Activated gamma-delta T cell treated with Interleukin-2 at 50 U/mL for 16 hours (primary cell): ENCODE results near the gene MARCHF2.
"Not testable (repeated sequence)": the region's sequence is repeated elsewhere in the genome, so short reads cannot be mapped to it uniquely, and the experiment has no call there.

Experiments
- DNase-seq: peaks from one replicate; pipeline ENCODE4 v3.0.0-alpha.2; 2020

MARCHF2 gene

GRCh38 chr19:8413629-8413995 lies 507 bp downstream of the MARCHF2 start:
- DNase-seq = no peak

- no peak for DNase-seq
Observed at GRCh38 chr19:8416796-8417195, 3.7 kb downstream of the MARCHF2 start.

- DNase-seq = no peak
Observed at GRCh38 chr19:8421484-8422461, 8.7 kb downstream of the MARCHF2 start.

GRCh38 chr19:8423817-8424223 lies 10.7 kb downstream of the MARCHF2 start:
- DNase-seq = no peak

GRCh38 chr19:8425331-8425730 lies 12.2 kb downstream of the MARCHF2 start:
- DNase-seq = not testable (repeated sequence)

GRCh38 chr19:8426283-8426682 lies 13.2 kb downstream of the MARCHF2 start:
- no peak for DNase-seq

- no peak for DNase-seq
Observed at GRCh38 chr19:8429044-8429443, 15.9 kb downstream of the MARCHF2 start.

- DNase-seq = no peak
Observed at GRCh38 chr19:8429826-8430225, 16.7 kb downstream of the MARCHF2 start.

- no peak for DNase-seq
Observed at GRCh38 chr19:8430650-8431049, 17.5 kb downstream of the MARCHF2 start.

GRCh38 chr19:8438236-8438635 lies 25.1 kb downstream of the MARCHF2 start:
- DNase-seq = no peak

- no peak for DNase-seq
Observed at GRCh38 chr19:8441725-8442544, 28.8 kb downstream of the MARCHF2 start.

- DNase-seq = not testable (repeated sequence)
Observed at GRCh38 chr19:8444140-8444676, 31.1 kb downstream of the MARCHF2 start.

- DNase-seq = peak; percentile 100
Observed at GRCh38 chr19:8444677-8445487, 31.8 kb downstream of the MARCHF2 start, which contains the start of gene HNRNPM. Gene HNRNPM, plus strand, starts transcription at chr19:8444975. Its CDS starts 24 bp downstream, at chr19:8444999.

GRCh38 chr19:8445488-8446001 lies 32.4 kb downstream of the MARCHF2 start:
- peak; percentile 31 for DNase-seq

- DNase-seq = no peak
Observed at GRCh38 chr19:8446061-8446709, 33.1 kb downstream of the MARCHF2 start.

GRCh38 chr19:8449830-8450229 lies 36.7 kb downstream of the MARCHF2 start:
- DNase-seq = no peak

- no peak for DNase-seq
Observed at GRCh38 chr19:8451377-8451776, 38.3 kb downstream of the MARCHF2 start.

GRCh38 chr19:8451885-8452284 lies 38.8 kb downstream of the MARCHF2 start:
- peak; percentile 26 for DNase-seq

- no peak for DNase-seq
Observed at GRCh38 chr19:8452446-8453123, 39.5 kb downstream of the MARCHF2 start.

GRCh38 chr19:8453616-8454015 lies 40.5 kb downstream of the MARCHF2 start:
- DNase-seq = no peak

GRCh38 chr19:8454218-8454617 lies 41.1 kb downstream of the MARCHF2 start:
- no peak for DNase-seq
